H1 (cell line): ENCODE data around the gene APBA3. TPM values are rescaled to one million over a fixed set of nuclear protein-coding genes. Genes with fewer than 3 reads are reported as not detected.

ENCODE experiments used
- CHD7 ChIP-seq: fragments of 300-600 bp; sonication (generic); IDR thresholded peaks from 2 replicates; pipeline ENCODE4 v1.7.1; 2012; ENCODE audit warnings: low read length, moderate library complexity, mild to moderate bottlenecking, inconsistent platforms; ENCODE audit not compliant: insufficient replicate concordance
- HDAC2 ChIP-seq, 2 experiments: fragments of 300-600 bp in 1 of 2; sonication (generic) in 1 of 2; IDR thresholded peaks; 2 replicates each; pipeline ENCODE4 v1.6.1; 2011 to 2012; ENCODE audit warnings: low read depth in 2 of 2, low read length in 2 of 2, mild to moderate bottlenecking in 2 of 2, moderate library complexity in 2 of 2, borderline replicate concordance in 1 of 2, inconsistent platforms in 1 of 2
- MAX ChIP-seq: IDR thresholded peaks from 2 replicates; pipeline ENCODE4 v1.6.1; 2012; ENCODE audit warnings: inconsistent platforms
- NANOG ChIP-seq: IDR thresholded peaks from 2 replicates; pipeline ENCODE4 v1.6.1; 2011; ENCODE audit warnings: low read length, low read depth, mild to moderate bottlenecking, inconsistent platforms; ENCODE audit not compliant: insufficient read depth, poor library complexity, severe bottlenecking
- RAD21 ChIP-seq, 2 experiments: IDR thresholded peaks in 1 of 2; conservative IDR thresholded peaks in 1 of 2; 2 replicates each; pipeline ENCODE4 v1.6.1; 2011; ENCODE audit warnings: low read depth in 2 of 2, low read length in 2 of 2, improper control_type of control experiment in 1 of 2, inconsistent platforms in 1 of 2, mild to moderate bottlenecking in 1 of 2, moderate library complexity in 1 of 2
- SIRT6 ChIP-seq: IDR thresholded peaks from one replicate; pipeline ENCODE4 v1.7.1; 2012; ENCODE audit warnings: low read length, inconsistent platforms
- TAF1 ChIP-seq: IDR thresholded peaks from 2 replicates; pipeline ENCODE4 v1.6.1; 2011; ENCODE audit warnings: mild to moderate bottlenecking, low read depth, low read length
- polyA plus RNA-seq, 7 experiments: library from polyadenylated mRNA; depleted of rRNA in 3 of 7; stranded (reverse) in 5 of 7; unstranded in 2 of 7; fragments of >200 nt in 5 of 7; fragments of 200-250 nt in 2 of 7; gene quantifications; 1 replicate in 5 of 7; 2 replicates in 1 of 7; 4 replicates in 1 of 7; pipeline versions ENCODE4 v1.2.1 to v1.2.3, GENCODE V29; 2011 to 2013; ENCODE audit warnings: missing spikeins in 2 of 7, mixed read lengths in 2 of 7
- total RNA-seq: library from RNA; stranded (reverse); fragmentation: NEBNext Ultra II Directional; extraction: Animal tissue kit (Norgen Biotek cat#: 25700); gene quantifications from 2 replicates; pipeline ENCODE4 v1.2.1, GENCODE V29; 2021

Gene APBA3
- total and polyA plus RNA-seq, 2 of the 8 experiments (the other 6 are each of a cell fraction or from before 2014, with no cell fraction given), result 21.4 to 36.9 TPM

GRCh38 chr19:3803986-3804385, 42.5 kb upstream of the APBA3 start (continued):
- TF ChIP-seq CHD7 (no peak), HDAC2 (IDR thresholded peaks at IDR 0.05; ENCODE audit: borderline replicate concordance in 1 of 2, low read depth in 2 of 2, low read length in 2 of 2) (no peak), TAF1 (no peak), RAD21 (IDR thresholded peaks at IDR 0.05 in 1 of 2, conservative IDR thresholded peaks at IDR 0.05 in 1 of 2; ENCODE audit: low read depth in 2 of 2, low read length in 2 of 2) (no peak), NANOG (no peak), MAX (no peak), SIRT6 (no peak)
